HepG2 (cell line): ENCODE data around the gene SBK3.

Experiments used
- GABPB1 ChIP-seq: IDR thresholded peaks from 2 replicates; pipeline ENCODE4 v1.6.1; 2016; ENCODE audit warnings: mild to moderate bottlenecking, missing genetic modification reagents, moderate library complexity, missing compliant biosample characterization
- MAX ChIP-seq: IDR thresholded peaks from 2 replicates; pipeline ENCODE4 v1.6.1; 2012; ENCODE audit warnings: inconsistent platforms
- SMC3 ChIP-seq: IDR thresholded peaks from 2 replicates; pipeline ENCODE4 v1.6.1; 2011; ENCODE audit warnings: low read length, improper control_type of control experiment
- SP2 ChIP-seq: sonication (generic); formaldehyde crosslinking; IDR thresholded peaks from 2 replicates; pipeline ENCODE4 v1.5.1; 2020; ENCODE audit warnings: mild to moderate bottlenecking, missing genetic modification reagents
- YY1 ChIP-seq: IDR thresholded peaks from 2 replicates; pipeline ENCODE4 v1.6.1; 2011; ENCODE audit warnings: low read length, low read depth, moderate library complexity, mild to moderate bottlenecking; ENCODE audit not compliant: insufficient read depth, insufficient replicate concordance
- ZBTB33 ChIP-seq: sonication (generic); formaldehyde crosslinking; IDR thresholded peaks from 2 replicates; pipeline ENCODE4 v1.4.0; 2020; ENCODE audit warnings: missing genetic modification reagents
- ZNF20 ChIP-seq: sonication (generic); formaldehyde crosslinking; IDR thresholded peaks from 2 replicates; pipeline ENCODE4 v1.4.0; 2020; ENCODE audit warnings: mild to moderate bottlenecking, moderate library complexity, missing genetic modification reagents
- TF ChIP-seq, protein P1 (sequence below): sonication (generic); formaldehyde crosslinking; IDR thresholded peaks from 2 replicates; pipeline ENCODE4 v1.5.0; 2020; ENCODE audit warnings: missing genetic modification reagents
- TF ChIP-seq, protein P2 (sequence below): sonication (generic); formaldehyde crosslinking; IDR thresholded peaks from 2 replicates; pipeline ENCODE4 v1.5.0; 2020; ENCODE audit warnings: mild to moderate bottlenecking, missing genetic modification reagents, moderate library complexity
- TF ChIP-seq, protein P3 (sequence below): IDR thresholded peaks from 2 replicates; pipeline ENCODE4 v1.6.1; 2012; ENCODE audit warnings: low read length, improper control_type of control experiment
- TF ChIP-seq, protein P4 (sequence below): sonication (generic); formaldehyde crosslinking; IDR thresholded peaks from 2 replicates; pipeline ENCODE4 v1.5.1; 2020; ENCODE audit warnings: missing genetic modification reagents, mild to moderate bottlenecking, borderline replicate concordance

DNA sequence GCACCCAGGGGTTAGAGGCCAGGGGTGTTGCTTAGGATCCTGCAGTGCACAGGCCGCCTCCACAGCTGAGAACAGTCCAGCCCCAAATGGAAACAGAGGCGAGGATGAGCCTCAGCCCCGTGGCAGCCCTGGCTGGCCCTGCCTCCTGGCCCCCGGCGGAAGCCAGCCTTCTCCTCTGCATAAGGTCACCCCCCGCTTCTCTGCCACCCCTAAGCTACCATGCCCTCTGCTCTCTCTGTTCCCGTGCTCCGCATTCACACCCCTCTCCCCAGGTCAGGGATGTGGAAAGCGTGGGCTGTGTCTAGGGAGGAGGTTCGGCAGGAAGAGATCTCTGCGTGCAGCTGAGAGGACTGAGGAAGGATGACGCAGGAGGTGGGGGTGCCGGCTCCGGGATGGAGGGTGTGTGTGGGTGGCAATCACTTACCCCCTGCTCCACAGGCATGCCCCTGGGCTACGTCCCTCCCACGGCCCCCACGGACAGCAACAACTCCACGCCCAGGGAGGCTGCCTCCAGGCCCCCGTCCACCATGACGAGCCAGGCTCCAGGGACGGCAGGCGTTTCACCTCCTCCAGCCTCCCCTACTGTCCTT lies 51.1 kb downstream of the SBK3 start:
- TF ChIP-seq, protein P1, sequence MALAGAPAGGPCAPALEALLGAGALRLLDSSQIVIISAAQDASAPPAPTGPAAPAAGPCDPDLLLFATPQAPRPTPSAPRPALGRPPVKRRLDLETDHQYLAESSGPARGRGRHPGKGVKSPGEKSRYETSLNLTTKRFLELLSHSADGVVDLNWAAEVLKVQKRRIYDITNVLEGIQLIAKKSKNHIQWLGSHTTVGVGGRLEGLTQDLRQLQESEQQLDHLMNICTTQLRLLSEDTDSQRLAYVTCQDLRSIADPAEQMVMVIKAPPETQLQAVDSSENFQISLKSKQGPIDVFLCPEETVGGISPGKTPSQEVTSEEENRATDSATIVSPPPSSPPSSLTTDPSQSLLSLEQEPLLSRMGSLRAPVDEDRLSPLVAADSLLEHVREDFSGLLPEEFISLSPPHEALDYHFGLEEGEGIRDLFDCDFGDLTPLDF (CRISPR knock-in tag), result no peak
- TF ChIP-seq SMC3 (no peak), MAX (no peak), ZBTB33 (CRISPR knock-in tag) (no peak), YY1 (no peak), ZNF20 (CRISPR knock-in tag) (no peak), SP2 (CRISPR knock-in tag) (no peak), GABPB1 (CRISPR knock-in tag) (no peak)
- TF ChIP-seq, protein P2, sequence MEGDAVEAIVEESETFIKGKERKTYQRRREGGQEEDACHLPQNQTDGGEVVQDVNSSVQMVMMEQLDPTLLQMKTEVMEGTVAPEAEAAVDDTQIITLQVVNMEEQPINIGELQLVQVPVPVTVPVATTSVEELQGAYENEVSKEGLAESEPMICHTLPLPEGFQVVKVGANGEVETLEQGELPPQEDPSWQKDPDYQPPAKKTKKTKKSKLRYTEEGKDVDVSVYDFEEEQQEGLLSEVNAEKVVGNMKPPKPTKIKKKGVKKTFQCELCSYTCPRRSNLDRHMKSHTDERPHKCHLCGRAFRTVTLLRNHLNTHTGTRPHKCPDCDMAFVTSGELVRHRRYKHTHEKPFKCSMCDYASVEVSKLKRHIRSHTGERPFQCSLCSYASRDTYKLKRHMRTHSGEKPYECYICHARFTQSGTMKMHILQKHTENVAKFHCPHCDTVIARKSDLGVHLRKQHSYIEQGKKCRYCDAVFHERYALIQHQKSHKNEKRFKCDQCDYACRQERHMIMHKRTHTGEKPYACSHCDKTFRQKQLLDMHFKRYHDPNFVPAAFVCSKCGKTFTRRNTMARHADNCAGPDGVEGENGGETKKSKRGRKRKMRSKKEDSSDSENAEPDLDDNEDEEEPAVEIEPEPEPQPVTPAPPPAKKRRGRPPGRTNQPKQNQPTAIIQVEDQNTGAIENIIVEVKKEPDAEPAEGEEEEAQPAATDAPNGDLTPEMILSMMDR (CRISPR knock-in tag), result no peak
- TF ChIP-seq, protein P3, sequence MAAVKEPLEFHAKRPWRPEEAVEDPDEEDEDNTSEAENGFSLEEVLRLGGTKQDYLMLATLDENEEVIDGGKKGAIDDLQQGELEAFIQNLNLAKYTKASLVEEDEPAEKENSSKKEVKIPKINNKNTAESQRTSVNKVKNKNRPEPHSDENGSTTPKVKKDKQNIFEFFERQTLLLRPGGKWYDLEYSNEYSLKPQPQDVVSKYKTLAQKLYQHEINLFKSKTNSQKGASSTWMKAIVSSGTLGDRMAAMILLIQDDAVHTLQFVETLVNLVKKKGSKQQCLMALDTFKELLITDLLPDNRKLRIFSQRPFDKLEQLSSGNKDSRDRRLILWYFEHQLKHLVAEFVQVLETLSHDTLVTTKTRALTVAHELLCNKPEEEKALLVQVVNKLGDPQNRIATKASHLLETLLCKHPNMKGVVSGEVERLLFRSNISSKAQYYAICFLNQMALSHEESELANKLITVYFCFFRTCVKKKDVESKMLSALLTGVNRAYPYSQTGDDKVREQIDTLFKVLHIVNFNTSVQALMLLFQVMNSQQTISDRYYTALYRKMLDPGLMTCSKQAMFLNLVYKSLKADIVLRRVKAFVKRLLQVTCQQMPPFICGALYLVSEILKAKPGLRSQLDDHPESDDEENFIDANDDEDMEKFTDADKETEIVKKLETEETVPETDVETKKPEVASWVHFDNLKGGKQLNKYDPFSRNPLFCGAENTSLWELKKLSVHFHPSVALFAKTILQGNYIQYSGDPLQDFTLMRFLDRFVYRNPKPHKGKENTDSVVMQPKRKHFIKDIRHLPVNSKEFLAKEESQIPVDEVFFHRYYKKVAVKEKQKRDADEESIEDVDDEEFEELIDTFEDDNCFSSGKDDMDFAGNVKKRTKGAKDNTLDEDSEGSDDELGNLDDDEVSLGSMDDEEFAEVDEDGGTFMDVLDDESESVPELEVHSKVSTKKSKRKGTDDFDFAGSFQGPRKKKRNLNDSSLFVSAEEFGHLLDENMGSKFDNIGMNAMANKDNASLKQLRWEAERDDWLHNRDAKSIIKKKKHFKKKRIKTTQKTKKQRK, result no peak
- TF ChIP-seq, protein P4, sequence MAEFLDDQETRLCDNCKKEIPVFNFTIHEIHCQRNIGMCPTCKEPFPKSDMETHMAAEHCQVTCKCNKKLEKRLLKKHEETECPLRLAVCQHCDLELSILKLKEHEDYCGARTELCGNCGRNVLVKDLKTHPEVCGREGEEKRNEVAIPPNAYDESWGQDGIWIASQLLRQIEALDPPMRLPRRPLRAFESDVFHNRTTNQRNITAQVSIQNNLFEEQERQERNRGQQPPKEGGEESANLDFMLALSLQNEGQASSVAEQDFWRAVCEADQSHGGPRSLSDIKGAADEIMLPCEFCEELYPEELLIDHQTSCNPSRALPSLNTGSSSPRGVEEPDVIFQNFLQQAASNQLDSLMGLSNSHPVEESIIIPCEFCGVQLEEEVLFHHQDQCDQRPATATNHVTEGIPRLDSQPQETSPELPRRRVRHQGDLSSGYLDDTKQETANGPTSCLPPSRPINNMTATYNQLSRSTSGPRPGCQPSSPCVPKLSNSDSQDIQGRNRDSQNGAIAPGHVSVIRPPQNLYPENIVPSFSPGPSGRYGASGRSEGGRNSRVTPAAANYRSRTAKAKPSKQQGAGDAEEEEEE (CRISPR knock-in tag), result no peak
